Loucy (cell line): ENCODE measurements around the gene KCNJ6.

Experiments
- H2AFZ ChIP-seq: fragments of 200-600 bp; sonication (generic); 2 replicates; pipeline ENCODE4 v1.6.0; 2016; ENCODE audit warnings: antibody characterized with exemption, mild to moderate bottlenecking, low read length, moderate library complexity
- H3F3A ChIP-seq: fragments of 200-600 bp; 2 replicates; pipeline ENCODE4 v1.6.0; 2016; ENCODE audit warnings: antibody characterized with exemption, low read depth, mild to moderate bottlenecking
- H3K27me3 ChIP-seq: fragments of 200-600 bp; sonication (generic); 2 replicates; pipeline ENCODE4 v1.6.1; 2014; ENCODE audit warnings: low read length, mild to moderate bottlenecking; ENCODE audit not compliant: insufficient read depth, poor library complexity, severe bottlenecking
- H3K36me3 ChIP-seq: fragments of 200-600 bp; sonication (generic); 2 replicates; pipeline ENCODE4 v1.6.1; 2016; ENCODE audit warnings: low read length; ENCODE audit not compliant: insufficient read depth
- H3K4me1 ChIP-seq: fragments of 200-600 bp; sonication (generic); 2 replicates; pipeline ENCODE4 v1.5.1; 2014; ENCODE audit warnings: low read length, mild to moderate bottlenecking; ENCODE audit not compliant: insufficient read depth, poor library complexity, severe bottlenecking
- H3K4me2 ChIP-seq: fragments of 200-600 bp; sonication (generic); 2 replicates; pipeline ENCODE4 v1.6.0; 2014; ENCODE audit warnings: antibody characterized with exemption, low read length, low read depth, mild to moderate bottlenecking; ENCODE audit not compliant: poor library complexity, severe bottlenecking
- H3K4me3 ChIP-seq: fragments of 200-600 bp; sonication (generic); 2 replicates; pipeline ENCODE4 v1.5.1; 2014; ENCODE audit warnings: low read length, mild to moderate bottlenecking, mixed read lengths; ENCODE audit not compliant: poor library complexity, severe bottlenecking
- H3K79me2 ChIP-seq: fragments of 200-600 bp; sonication (generic); 2 replicates; pipeline ENCODE4 v1.6.1; 2014; ENCODE audit warnings: low read length; ENCODE audit not compliant: insufficient read depth
- H3K9ac ChIP-seq: fragments of 200-600 bp; sonication (generic); 2 replicates; pipeline ENCODE4 v1.6.0; 2014; ENCODE audit warnings: mild to moderate bottlenecking, low read depth, low read length, moderate library complexity; ENCODE audit not compliant: poor library complexity, severe bottlenecking
- H3K9me2 ChIP-seq: fragments of 200-600 bp; sonication (generic); replicated peaks from 2 replicates; pipeline ENCODE4 v1.6.1; 2016; ENCODE audit warnings: low read depth, low read length, mixed read lengths
- H3K9me3 ChIP-seq: fragments of 200-600 bp; sonication (generic); 2 replicates; pipeline ENCODE4 v1.6.1; 2014; ENCODE audit warnings: mild to moderate bottlenecking, antibody characterized with exemption, low read length, low read depth; ENCODE audit not compliant: insufficient read depth
- H4K20me1 ChIP-seq: fragments of 200-600 bp; sonication (generic); 2 replicates; pipeline ENCODE4 v1.6.0; 2014; ENCODE audit warnings: antibody characterized with exemption, low read length, mild to moderate bottlenecking; ENCODE audit not compliant: insufficient read depth, poor library complexity, severe bottlenecking
- EZH2phosphoT487 ChIP-seq: fragments of 200-600 bp; IDR thresholded peaks from 2 replicates; pipeline ENCODE4 v1.6.1; 2018; ENCODE audit warnings: antibody characterized with exemption, mild to moderate bottlenecking, moderate library complexity, borderline replicate concordance
- TF ChIP-seq, protein P1 (sequence below): fragments of 200-600 bp; sonication (generic); conservative IDR thresholded peaks from 2 replicates; pipeline ENCODE4 v1.5.1; 2014; ENCODE audit warnings: mild to moderate bottlenecking, antibody characterized with exemption, low read length

KCNJ6 gene

DNA sequence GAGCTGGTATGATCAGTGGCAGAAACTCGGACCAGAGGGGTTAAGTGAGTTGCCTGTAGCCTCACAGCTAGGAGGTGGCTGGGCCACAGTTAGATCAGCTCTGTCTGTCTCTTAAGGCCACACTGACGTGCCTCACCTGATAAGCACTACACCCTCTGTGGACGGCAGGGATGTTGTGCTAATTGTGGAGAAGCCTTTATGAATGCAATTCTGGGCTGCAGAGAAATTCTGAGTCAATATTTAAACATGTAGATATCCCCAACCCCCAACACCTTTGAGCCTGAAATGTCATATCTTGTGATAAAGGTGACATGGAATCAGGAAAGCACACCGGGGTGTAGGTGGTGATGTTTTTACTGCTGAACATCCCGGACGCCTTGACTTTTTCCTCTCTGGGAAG lies 88.3 kb downstream of the KCNJ6 start:
- Histone ChIP-seq H3F3A (no peaks in the 10 kb centered on the region), H3K79me2 (no peaks in the 10 kb centered on the region), H4K20me1 (no peaks in the 10 kb centered on the region), H3K9me3 (no peaks in the 10 kb centered on the region), H2AFZ (no peak overlapping the region), H3K27me3 (no peaks in the 10 kb centered on the region), H3K4me2 (no peak overlapping the region), H3K9me2 (no peaks in the 10 kb centered on the region), H3K36me3 (no peaks in the 10 kb centered on the region), H3K4me1 (no peaks in the 10 kb centered on the region), H3K4me3 (no peak overlapping the region), H3K9ac (no peak overlapping the region)
- TF ChIP-seq, protein P1, sequence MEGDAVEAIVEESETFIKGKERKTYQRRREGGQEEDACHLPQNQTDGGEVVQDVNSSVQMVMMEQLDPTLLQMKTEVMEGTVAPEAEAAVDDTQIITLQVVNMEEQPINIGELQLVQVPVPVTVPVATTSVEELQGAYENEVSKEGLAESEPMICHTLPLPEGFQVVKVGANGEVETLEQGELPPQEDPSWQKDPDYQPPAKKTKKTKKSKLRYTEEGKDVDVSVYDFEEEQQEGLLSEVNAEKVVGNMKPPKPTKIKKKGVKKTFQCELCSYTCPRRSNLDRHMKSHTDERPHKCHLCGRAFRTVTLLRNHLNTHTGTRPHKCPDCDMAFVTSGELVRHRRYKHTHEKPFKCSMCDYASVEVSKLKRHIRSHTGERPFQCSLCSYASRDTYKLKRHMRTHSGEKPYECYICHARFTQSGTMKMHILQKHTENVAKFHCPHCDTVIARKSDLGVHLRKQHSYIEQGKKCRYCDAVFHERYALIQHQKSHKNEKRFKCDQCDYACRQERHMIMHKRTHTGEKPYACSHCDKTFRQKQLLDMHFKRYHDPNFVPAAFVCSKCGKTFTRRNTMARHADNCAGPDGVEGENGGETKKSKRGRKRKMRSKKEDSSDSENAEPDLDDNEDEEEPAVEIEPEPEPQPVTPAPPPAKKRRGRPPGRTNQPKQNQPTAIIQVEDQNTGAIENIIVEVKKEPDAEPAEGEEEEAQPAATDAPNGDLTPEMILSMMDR: no peak
- TF ChIP-seq EZH2phosphoT487: no peak

DNA sequence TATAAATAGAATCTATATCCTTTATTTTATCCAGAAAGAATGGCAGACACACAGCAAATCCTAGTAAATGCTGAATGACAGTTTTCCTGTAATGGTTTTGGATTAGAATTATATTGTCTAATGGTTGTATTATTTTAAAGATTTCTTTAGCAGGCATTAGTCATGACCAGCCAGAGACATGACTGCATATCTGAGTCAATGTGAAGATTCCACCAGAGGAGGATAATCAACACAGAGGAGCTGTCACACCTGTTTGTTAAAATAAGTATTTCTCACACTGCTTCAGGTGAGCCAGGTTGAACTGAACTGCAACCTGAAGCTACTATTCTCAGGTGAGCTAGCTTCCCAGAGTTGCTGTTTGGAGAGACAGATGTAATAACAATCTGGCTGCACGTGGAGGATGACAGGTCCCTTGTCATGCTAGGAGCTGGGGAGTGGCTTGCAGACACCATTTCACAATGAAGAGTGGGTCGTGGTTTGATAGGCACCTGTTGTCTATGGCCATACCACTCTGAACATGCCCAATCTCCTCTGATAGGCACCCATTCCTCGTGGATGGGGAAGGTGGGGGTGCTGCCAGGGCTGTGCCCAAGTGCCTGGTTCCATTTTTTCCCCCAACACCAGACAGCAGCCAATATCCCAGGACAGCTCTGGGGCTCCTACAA lies 94.3 kb downstream of the KCNJ6 start:
- no peak overlapping the region for H3K9ac ChIP-seq
- no peaks in the 10 kb centered on the region for H3F3A ChIP-seq
- no peaks in the 10 kb centered on the region for H3K9me3 ChIP-seq
- H3K79me2 ChIP-seq: no peaks in the 10 kb centered on the region
- no peaks in the 10 kb centered on the region for H4K20me1 ChIP-seq
- no peak for TF ChIP-seq EZH2phosphoT487
- TF ChIP-seq, protein P1: no peak
- H3K9me2 ChIP-seq: no peaks in the 10 kb centered on the region
- H3K27me3 ChIP-seq: no peaks in the 10 kb centered on the region
- H3K4me3 ChIP-seq: no peak overlapping the region
- no peaks in the 10 kb centered on the region for H3K4me1 ChIP-seq
- H3K36me3 ChIP-seq: no peaks in the 10 kb centered on the region
- no peak overlapping the region for H2AFZ ChIP-seq
- no peak overlapping the region for H3K4me2 ChIP-seq

DNA sequence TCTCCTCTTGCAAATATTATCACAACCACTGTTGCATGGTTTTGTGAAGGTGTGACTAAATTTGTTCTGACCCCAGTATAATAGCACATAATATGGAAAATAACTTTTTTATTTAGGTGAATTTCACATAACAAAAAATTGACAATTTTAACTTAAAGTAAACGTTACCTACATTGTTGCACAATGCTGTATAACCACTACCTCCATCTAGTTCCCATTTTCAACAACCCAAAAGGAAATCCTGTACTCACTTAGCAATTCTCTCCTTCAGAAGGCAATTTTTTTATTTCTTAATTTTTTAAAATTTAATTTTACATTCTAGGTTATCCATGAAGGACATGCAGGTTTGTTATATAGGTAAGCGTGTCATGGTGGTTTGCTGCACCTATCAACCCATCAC lies 95.2 kb downstream of the KCNJ6 start:
- Histone ChIP-seq H3F3A (no peaks in the 10 kb centered on the region), H3K9me3 (no peaks in the 10 kb centered on the region), H3K4me1 (no peaks in the 10 kb centered on the region), H3K4me3 (no peak overlapping the region), H3K9me2 (no peaks in the 10 kb centered on the region), H3K79me2 (no peaks in the 10 kb centered on the region), H3K9ac (no peak overlapping the region), H3K36me3 (no peaks in the 10 kb centered on the region), H2AFZ (no peak overlapping the region), H3K27me3 (no peaks in the 10 kb centered on the region), H4K20me1 (no peaks in the 10 kb centered on the region), H3K4me2 (no peak overlapping the region)
- no peak for TF ChIP-seq EZH2phosphoT487
- TF ChIP-seq, protein P1: no peak
